Activated T-helper 2 cell treated with anti-CD3 and anti-CD28 coated beads, Interferon-gamma antibody, Interleukin-2, Interleukin-4, amounts not matched to agents 10 μg/mL and 5 μg/mL and 100 μg/mL, durations not matched to agents 14 hours and 24 hours and 36 hours (primary cell): ENCODE measurements around the gene NUP62. TPM values are rescaled to one million over a fixed set of nuclear protein-coding genes. Genes with fewer than 3 reads are reported as not detected.
"Not testable (repeated sequence)": the region's sequence is repeated elsewhere in the genome, so short reads cannot be mapped to it uniquely, and the experiment has no call there.

Experiments
- DNase-seq: peaks from one replicate; pipeline ENCODE4 v3.0.0; 2021; ENCODE audit warnings: low spot score
- H3K27ac Mint-ChIP-seq: one replicate; pipeline ENCODE4 v1.8.0; 2021; ENCODE audit warnings: mixed read lengths
- H3K27me3 Mint-ChIP-seq: one replicate; pipeline ENCODE4 v1.8.0; 2021; ENCODE audit warnings: low read depth, mixed read lengths
- H3K36me3 Mint-ChIP-seq: one replicate; pipeline ENCODE4 v1.8.0; 2021; ENCODE audit warnings: low read depth, mixed read lengths
- H3K4me1 Mint-ChIP-seq: one replicate; pipeline ENCODE4 v1.8.0; 2021; ENCODE audit warnings: low read depth, mixed read lengths
- H3K4me3 Mint-ChIP-seq: one replicate; pipeline ENCODE4 v1.8.0; 2021; ENCODE audit warnings: low read depth, mild to moderate bottlenecking, moderate library complexity, mixed read lengths
- H3K9me3 Mint-ChIP-seq: one replicate; pipeline ENCODE4 v1.8.0; 2021; ENCODE audit warnings: mixed read lengths
- intact Hi-C: fragments of 100-400 bp; cut with micrococcal nuclease; formaldehyde crosslinking; loops from one replicate; pipeline ENCODE4 v1.15.1; 2023
- total RNA-seq: library from RNA; stranded (reverse); gene quantifications from 2 replicates; pipeline ENCODE4 v1.2.3, GENCODE V29; 2022

The NUP62 gene
- 170 and 178 TPM in 2 replicates for total RNA-seq

- Mint-ChIP-seq H3K9me3 (no peaks in the 10 kb centered on the region), H3K27me3 (no peaks in the 10 kb centered on the region), H3K4me1 (peaks cover 36% of the 10 kb centered on the region), H3K4me3 (peak within 1 kb of the TSS; percentile 98), H3K27ac (peak within 1 kb of the TSS; percentile 98), H3K36me3 (peaks cover 79% of the 10 kb centered on the region)
- peak; percentile 90 for DNase-seq
- intact Hi-C loops = loop anchor here (2.0 kb wide), 4 partner anchors 32 to 400 kb away; partner anchors contain the start of genes AKT1S1, IL4I1, KCNC3 and RRAS
Measured at GRCh38 chr19:49929121-49929610, at the start of gene NUP62, which contains the start of gene ATF5. NUP62 (minus strand) TSS chr19:49929504; CDS start chr19:49909807, 19,697 bp downstream. ATF5 (plus strand) TSS chr19:49929205; CDS start chr19:49930851, 1,646 bp downstream.

GRCh38 chr19:49978324-49978723 is 49.0 kb upstream of the NUP62 start:
- Mint-ChIP-seq H3K4me3 (no peak overlapping the region), H3K9me3 (no peaks in the 10 kb centered on the region), H3K27me3 (no peaks in the 10 kb centered on the region), H3K4me1 (no peaks in the 10 kb centered on the region), H3K36me3 (peaks cover 11% of the 10 kb centered on the region), H3K27ac (no peak overlapping the region)
- intact Hi-C loops = no loop called here
- no peak for DNase-seq

- intact Hi-C loops = no loop called here
- Mint-ChIP-seq H3K4me3 (no peak overlapping the region), H3K9me3 (no peaks in the 10 kb centered on the region), H3K36me3 (peaks cover 11% of the 10 kb centered on the region), H3K27me3 (no peaks in the 10 kb centered on the region), H3K27ac (no peak overlapping the region), H3K4me1 (no peaks in the 10 kb centered on the region)
- no peak for DNase-seq
Measured at GRCh38 chr19:49977881-49978280, 48.6 kb upstream of the NUP62 start.

GRCh38 chr19:49977076-49977475 is 47.8 kb upstream of the NUP62 start:
- H3K27me3 Mint-ChIP-seq = no peaks in the 10 kb centered on the region
- peaks cover 7% of the 10 kb centered on the region for H3K36me3 Mint-ChIP-seq
- no peak overlapping the region for H3K27ac Mint-ChIP-seq
- intact Hi-C loops = no loop called here
- H3K9me3 Mint-ChIP-seq = no peaks in the 10 kb centered on the region
- no peaks in the 10 kb centered on the region for H3K4me1 Mint-ChIP-seq
- DNase-seq = no peak
- no peak overlapping the region for H3K4me3 Mint-ChIP-seq

- H3K36me3 Mint-ChIP-seq = peaks cover 3% of the 10 kb centered on the region
- no peaks in the 10 kb centered on the region for H3K27me3 Mint-ChIP-seq
- no peaks in the 10 kb centered on the region for H3K9me3 Mint-ChIP-seq
- H3K4me3 Mint-ChIP-seq = no peak overlapping the region
- no peaks in the 10 kb centered on the region for H3K4me1 Mint-ChIP-seq
- H3K27ac Mint-ChIP-seq = no peak overlapping the region
- intact Hi-C loops = no loop called here
- DNase-seq = no peak
Measured at GRCh38 chr19:49976496-49976895, 47.2 kb upstream of the NUP62 start.

GRCh38 chr19:49975051-49975450 is 45.7 kb upstream of the NUP62 start:
- no peaks in the 10 kb centered on the region for H3K9me3 Mint-ChIP-seq
- peaks cover 3% of the 10 kb centered on the region for H3K36me3 Mint-ChIP-seq
- intact Hi-C loops = no loop called here
- H3K27me3 Mint-ChIP-seq = no peaks in the 10 kb centered on the region
- H3K4me1 Mint-ChIP-seq = no peaks in the 10 kb centered on the region
- H3K27ac Mint-ChIP-seq = no peak overlapping the region
- H3K4me3 Mint-ChIP-seq = no peak overlapping the region
- DNase-seq = no peak

- no peaks in the 10 kb centered on the region for H3K9me3 Mint-ChIP-seq
- no peak overlapping the region for H3K27ac Mint-ChIP-seq
- no peak overlapping the region for H3K4me3 Mint-ChIP-seq
- intact Hi-C loops = no loop called here
- no peaks in the 10 kb centered on the region for H3K27me3 Mint-ChIP-seq
- peaks cover 3% of the 10 kb centered on the region for H3K36me3 Mint-ChIP-seq
- no peak for DNase-seq
- no peaks in the 10 kb centered on the region for H3K4me1 Mint-ChIP-seq
Measured at GRCh38 chr19:49973987-49974386, 44.7 kb upstream of the NUP62 start.

- no peaks in the 10 kb centered on the region for H3K4me1 Mint-ChIP-seq
- no peak for DNase-seq
- no peak overlapping the region for H3K4me3 Mint-ChIP-seq
- no peak overlapping the region for H3K27ac Mint-ChIP-seq
- intact Hi-C loops = no loop called here
- peaks cover 3% of the 10 kb centered on the region for H3K36me3 Mint-ChIP-seq
- no peaks in the 10 kb centered on the region for H3K27me3 Mint-ChIP-seq
- no peaks in the 10 kb centered on the region for H3K9me3 Mint-ChIP-seq
Measured at GRCh38 chr19:49972841-49973240, 43.5 kb upstream of the NUP62 start.

GRCh38 chr19:49971991-49972411 is 42.7 kb upstream of the NUP62 start:
- H3K36me3 Mint-ChIP-seq = peaks cover 3% of the 10 kb centered on the region
- DNase-seq = no peak
- H3K4me3 Mint-ChIP-seq = no peak overlapping the region
- no peak overlapping the region for H3K27ac Mint-ChIP-seq
- H3K27me3 Mint-ChIP-seq = no peaks in the 10 kb centered on the region
- H3K4me1 Mint-ChIP-seq = no peaks in the 10 kb centered on the region
- no peaks in the 10 kb centered on the region for H3K9me3 Mint-ChIP-seq
- intact Hi-C loops = no loop called here

- DNase-seq, H3K27me3 Mint-ChIP-seq, H3K36me3 Mint-ChIP-seq, H3K27ac Mint-ChIP-seq, H3K4me3 Mint-ChIP-seq, intact Hi-C loops, H3K9me3 Mint-ChIP-seq, H3K4me1 Mint-ChIP-seq: not testable (repeated sequence)
Measured at GRCh38 chr19:49969355-49969754, 40.1 kb upstream of the NUP62 start.

GRCh38 chr19:49968279-49968922 is 39.1 kb upstream of the NUP62 start:
- no peak for DNase-seq
- H3K4me1 Mint-ChIP-seq = no peaks in the 10 kb centered on the region
- H3K36me3 Mint-ChIP-seq = no peaks in the 10 kb centered on the region
- intact Hi-C loops = no loop called here
- no peak overlapping the region for H3K27ac Mint-ChIP-seq
- no peaks in the 10 kb centered on the region for H3K27me3 Mint-ChIP-seq
- H3K4me3 Mint-ChIP-seq = no peak overlapping the region
- H3K9me3 Mint-ChIP-seq = no peaks in the 10 kb centered on the region

- H3K27me3 Mint-ChIP-seq, H3K9me3 Mint-ChIP-seq, H3K36me3 Mint-ChIP-seq, intact Hi-C loops, H3K4me3 Mint-ChIP-seq, H3K27ac Mint-ChIP-seq, H3K4me1 Mint-ChIP-seq, DNase-seq: not testable (repeated sequence)
Measured at GRCh38 chr19:49960980-49961379, 31.7 kb upstream of the NUP62 start, which contains the start of gene SIGLEC11. SIGLEC11 (minus strand) TSS chr19:49961172; CDS start chr19:49961081, 91 bp downstream.

- DNase-seq, H3K4me1 Mint-ChIP-seq, intact Hi-C loops, H3K27me3 Mint-ChIP-seq, H3K27ac Mint-ChIP-seq, H3K9me3 Mint-ChIP-seq, H3K36me3 Mint-ChIP-seq, H3K4me3 Mint-ChIP-seq: not testable (repeated sequence)
Measured at GRCh38 chr19:49959892-49960291, 30.6 kb upstream of the NUP62 start.
